Dendritic cell treated with granulocyte-macrophage colony-stimulating factor and Interleukin-4, amounts not matched to agents 40 ng/mL and 50 ng/mL, for 4 days (primary cell): ENCODE data around the gene ITPA.

Source experiments
- H3K27ac Mint-ChIP-seq: one replicate; pipeline ENCODE4 v1.8.0; 2022; ENCODE audit warnings: mild to moderate bottlenecking, mixed read lengths
- H3K27me3 Mint-ChIP-seq: one replicate; pipeline ENCODE4 v1.8.0; 2022; ENCODE audit warnings: mild to moderate bottlenecking, mixed read lengths
- H3K36me3 Mint-ChIP-seq: one replicate; pipeline ENCODE4 v1.8.0; 2022; ENCODE audit warnings: low read depth, mixed read lengths
- H3K4me1 Mint-ChIP-seq: one replicate; pipeline ENCODE4 v1.8.0; 2022; ENCODE audit warnings: low read depth, mixed read lengths
- H3K4me3 Mint-ChIP-seq: one replicate; pipeline ENCODE4 v1.8.0; 2022; ENCODE audit warnings: mild to moderate bottlenecking, moderate library complexity, mixed read lengths
- H3K9me3 Mint-ChIP-seq: one replicate; pipeline ENCODE4 v1.8.0; 2022; ENCODE audit warnings: mixed read lengths
- intact Hi-C: fragments of 100-400 bp; cut with micrococcal nuclease; formaldehyde crosslinking; loops from one replicate; pipeline ENCODE4 v1.15.0; 2022

The ITPA gene

GRCh38 chr20:3223994-3224680 lies 14.8 kb downstream of the ITPA start:
- H3K27ac Mint-ChIP-seq, result no peak overlapping the region
- H3K4me1 Mint-ChIP-seq, result peaks cover 7% of the 10 kb centered on the region
- H3K9me3 Mint-ChIP-seq, result no peaks in the 10 kb centered on the region
- peaks cover 69% of the 10 kb centered on the region for H3K36me3 Mint-ChIP-seq
- H3K27me3 Mint-ChIP-seq, result no peaks in the 10 kb centered on the region
- intact Hi-C loops, result no loop called here
- no peak overlapping the region for H3K4me3 Mint-ChIP-seq

- Mint-ChIP-seq H3K27me3 (no peaks in the 10 kb centered on the region), H3K4me1 (peaks cover 7% of the 10 kb centered on the region), H3K4me3 (no peak overlapping the region), H3K9me3 (no peaks in the 10 kb centered on the region), H3K27ac (no peak overlapping the region), H3K36me3 (peaks cover 63% of the 10 kb centered on the region)
- intact Hi-C loops, result no loop called here
Measured at GRCh38 chr20:3224681-3225421, 15.6 kb downstream of the ITPA start.

GRCh38 chr20:3226093-3226492 lies 16.8 kb downstream of the ITPA start:
- Mint-ChIP-seq H3K36me3 (peaks cover 50% of the 10 kb centered on the region), H3K9me3 (no peaks in the 10 kb centered on the region), H3K4me3 (no peak overlapping the region), H3K27ac (no peak overlapping the region), H3K4me1 (peaks cover 7% of the 10 kb centered on the region), H3K27me3 (no peaks in the 10 kb centered on the region)
- intact Hi-C loops, result no loop called here

GRCh38 chr20:3226864-3227263 lies 17.6 kb downstream of the ITPA start:
- Mint-ChIP-seq H3K4me1 (peaks cover 7% of the 10 kb centered on the region), H3K4me3 (no peak overlapping the region), H3K36me3 (peaks cover 43% of the 10 kb centered on the region), H3K27me3 (no peaks in the 10 kb centered on the region), H3K27ac (no peak overlapping the region), H3K9me3 (no peaks in the 10 kb centered on the region)
- intact Hi-C loops, result no loop called here

GRCh38 chr20:3227506-3227905 lies 18.2 kb downstream of the ITPA start:
- H3K36me3 Mint-ChIP-seq, result peaks cover 36% of the 10 kb centered on the region
- no peaks in the 10 kb centered on the region for H3K9me3 Mint-ChIP-seq
- intact Hi-C loops, result no loop called here
- H3K27me3 Mint-ChIP-seq, result no peaks in the 10 kb centered on the region
- H3K4me3 Mint-ChIP-seq, result no peak overlapping the region
- H3K27ac Mint-ChIP-seq, result no peak overlapping the region
- peaks cover 7% of the 10 kb centered on the region for H3K4me1 Mint-ChIP-seq

- H3K9me3 Mint-ChIP-seq, result no peaks in the 10 kb centered on the region
- H3K4me3 Mint-ChIP-seq, result no peak overlapping the region
- H3K27ac Mint-ChIP-seq, result no peak overlapping the region
- H3K27me3 Mint-ChIP-seq, result peaks cover 2% of the 10 kb centered on the region
- intact Hi-C loops, result no loop called here
- H3K36me3 Mint-ChIP-seq, result peaks cover 30% of the 10 kb centered on the region
- peaks cover 2% of the 10 kb centered on the region for H3K4me1 Mint-ChIP-seq
Measured at GRCh38 chr20:3227936-3228749, 18.8 kb downstream of the ITPA start.

GRCh38 chr20:3228750-3229032 lies 19.4 kb downstream of the ITPA start:
- intact Hi-C loops, result no loop called here
- no peak overlapping the region for H3K27ac Mint-ChIP-seq
- peaks cover 2% of the 10 kb centered on the region for H3K27me3 Mint-ChIP-seq

GRCh38 chr20:3229158-3229557 lies 19.9 kb downstream of the ITPA start:
- Mint-ChIP-seq H3K27me3 (peaks cover 4% of the 10 kb centered on the region), H3K9me3 (no peaks in the 10 kb centered on the region), H3K36me3 (peaks cover 20% of the 10 kb centered on the region), H3K4me3 (no peak overlapping the region), H3K27ac (no peak overlapping the region), H3K4me1 (no peaks in the 10 kb centered on the region)
- intact Hi-C loops, result no loop called here

More at GRCh38 chr20:3228750-3229032, 19.4 kb downstream of the ITPA start:
- no peaks in the 10 kb centered on the region for H3K4me1 Mint-ChIP-seq
- H3K4me3 Mint-ChIP-seq, result no peak overlapping the region
- no peaks in the 10 kb centered on the region for H3K9me3 Mint-ChIP-seq
- H3K36me3 Mint-ChIP-seq, result peaks cover 24% of the 10 kb centered on the region

- Mint-ChIP-seq H3K27me3 (peaks cover 10% of the 10 kb centered on the region), H3K9me3 (no peaks in the 10 kb centered on the region), H3K27ac (no peak overlapping the region), H3K4me1 (no peaks in the 10 kb centered on the region), H3K4me3 (no peak overlapping the region), H3K36me3 (peaks cover 13% of the 10 kb centered on the region)
- intact Hi-C loops, result no loop called here
Measured at GRCh38 chr20:3229798-3230197, 20.5 kb downstream of the ITPA start.

GRCh38 chr20:3231116-3231515 lies 21.8 kb downstream of the ITPA start:
- H3K27me3 Mint-ChIP-seq, result peaks cover 23% of the 10 kb centered on the region
- H3K27ac Mint-ChIP-seq, result no peak overlapping the region
- H3K4me1 Mint-ChIP-seq, result no peaks in the 10 kb centered on the region
- intact Hi-C loops, result no loop called here
- no peaks in the 10 kb centered on the region for H3K9me3 Mint-ChIP-seq
- no peak overlapping the region for H3K4me3 Mint-ChIP-seq
- H3K36me3 Mint-ChIP-seq, result peaks cover 11% of the 10 kb centered on the region

- intact Hi-C loops, result no loop called here
- Mint-ChIP-seq H3K4me1 (peaks cover 4% of the 10 kb centered on the region), H3K4me3 (no peak overlapping the region), H3K27me3 (peaks cover 32% of the 10 kb centered on the region), H3K36me3 (peaks cover 4% of the 10 kb centered on the region), H3K27ac (no peak overlapping the region), H3K9me3 (no peaks in the 10 kb centered on the region)
Measured at GRCh38 chr20:3231889-3232588, 22.7 kb downstream of the ITPA start.

GRCh38 chr20:3233131-3233990 lies 24.1 kb downstream of the ITPA start:
- Mint-ChIP-seq H3K36me3 (no peaks in the 10 kb centered on the region), H3K9me3 (no peaks in the 10 kb centered on the region), H3K4me1 (peaks cover 11% of the 10 kb centered on the region), H3K4me3 (no peak overlapping the region), H3K27me3 (peaks cover 44% of the 10 kb centered on the region), H3K27ac (no peak overlapping the region)
- intact Hi-C loops, result no loop called here

- H3K9me3 Mint-ChIP-seq, result no peaks in the 10 kb centered on the region
Measured at GRCh38 chr20:3233991-3234498, 24.7 kb downstream of the ITPA start.

More at GRCh38 chr20:3233991-3234498, 24.7 kb downstream of the ITPA start:
- Mint-ChIP-seq H3K4me1 (peaks cover 11% of the 10 kb centered on the region), H3K4me3 (no peak overlapping the region), H3K36me3 (no peaks in the 10 kb centered on the region), H3K27ac (no peak overlapping the region), H3K27me3 (peaks cover 48% of the 10 kb centered on the region)
- intact Hi-C loops, result no loop called here
